Left ventricle myocardium inferior (tissue), 1 donor: ENCODE data around the gene UNC5B. TPM values are rescaled to one million over a fixed set of nuclear protein-coding genes. Genes with fewer than 3 reads are reported as not detected.

Experiments used
- DNase-seq: peaks from one replicate; pipeline ENCODE4 v3.0.0-alpha.2; 2020
- H3K27ac ChIP-seq: fragments of 200-600 bp; replicated peaks from 2 replicates; pipeline ENCODE4 v1.8.0; 2021
- H3K27me3 ChIP-seq: fragments of 200-600 bp; 2 replicates; pipeline ENCODE4 v1.8.0; 2021; ENCODE audit warnings: low read depth
- H3K36me3 ChIP-seq: fragments of 200-600 bp; 2 replicates; pipeline ENCODE4 v1.8.0; 2021
- H3K4me1 ChIP-seq: fragments of 200-600 bp; 2 replicates; pipeline ENCODE4 v1.8.0; 2021
- H3K4me3 ChIP-seq: fragments of 200-600 bp; 2 replicates; pipeline ENCODE4 v1.8.0; 2021; ENCODE audit warnings: mild to moderate bottlenecking, moderate library complexity
- H3K9me3 ChIP-seq: fragments of 200-600 bp; replicated peaks from 2 replicates; pipeline ENCODE4 v1.8.0; 2021
- CTCF ChIP-seq: fragments of 200-600 bp; IDR thresholded peaks from 2 replicates; pipeline ENCODE4 v1.8.0; 2021; ENCODE audit warnings: antibody characterized with exemption, mild to moderate bottlenecking, borderline replicate concordance
- intact Hi-C: fragments of 100-400 bp; cut with micrococcal nuclease; formaldehyde crosslinking; loops from one replicate; pipeline ENCODE4 v1.11.0; 2022
- total RNA-seq: library from RNA; stranded (reverse); fragmentation: NEBNext Ultra II Directional; extraction: Animal tissue kit (Norgen Biotek cat#: 25700); gene quantifications from one replicate; pipeline ENCODE4 v1.2.1, GENCODE V29; 2021
- donor health status: DM: no; HTN: yes; CAD: no; lungs with severe emphysema.

UNC5B gene
- total RNA-seq, 1 donor from 2014 or later: 15.6 TPM

GRCh38 chr10:71239946-71240795 lies 27.8 kb downstream of the UNC5B start:
- DNase-seq: peak; percentile 50
- peaks cover 91% of the 10 kb centered on the region for H3K4me1 ChIP-seq
- H3K36me3 ChIP-seq: no peaks in the 10 kb centered on the region

GRCh38 chr10:71241114-71241829 lies 28.9 kb downstream of the UNC5B start:
- Histone ChIP-seq H3K4me3 (no peak overlapping the region), H3K27ac (peak overlapping the region; percentile 66), H3K36me3 (no peaks in the 10 kb centered on the region), H3K27me3 (no peaks in the 10 kb centered on the region), H3K9me3 (no peaks in the 10 kb centered on the region), H3K4me1 (peaks cover 91% of the 10 kb centered on the region)
- no peak for TF ChIP-seq CTCF
- intact Hi-C loops: no loop called here
- DNase-seq: peak; percentile 74

More at GRCh38 chr10:71239946-71240795, 27.8 kb downstream of the UNC5B start:
- no peak for TF ChIP-seq CTCF
- Histone ChIP-seq H3K27ac (peak overlapping the region; percentile 66), H3K27me3 (no peaks in the 10 kb centered on the region), H3K4me3 (no peak overlapping the region), H3K9me3 (no peaks in the 10 kb centered on the region)
- intact Hi-C loops: no loop called here

- peak overlapping the region; percentile 66 for H3K27ac ChIP-seq
- intact Hi-C loops: no loop called here
- DNase-seq: peak; percentile 52
- peaks cover 94% of the 10 kb centered on the region for H3K4me1 ChIP-seq
- no peaks in the 10 kb centered on the region for H3K9me3 ChIP-seq
- H3K27me3 ChIP-seq: no peaks in the 10 kb centered on the region
- TF ChIP-seq CTCF: no peak
- H3K4me3 ChIP-seq: no peak overlapping the region
- no peaks in the 10 kb centered on the region for H3K36me3 ChIP-seq
Measured at GRCh38 chr10:71241830-71242621, 29.7 kb downstream of the UNC5B start.

GRCh38 chr10:71242622-71243009 lies 30.2 kb downstream of the UNC5B start:
- DNase-seq: peak; percentile 43
- Histone ChIP-seq H3K27ac (peak overlapping the region; percentile 66), H3K9me3 (no peaks in the 10 kb centered on the region), H3K4me1 (peaks cover 100% of the 10 kb centered on the region), H3K36me3 (no peaks in the 10 kb centered on the region), H3K27me3 (no peaks in the 10 kb centered on the region), H3K4me3 (no peak overlapping the region)
- peak; percentile 26 for TF ChIP-seq CTCF
- intact Hi-C loops: no loop called here

- no peak for TF ChIP-seq CTCF
- Histone ChIP-seq H3K36me3 (no peaks in the 10 kb centered on the region), H3K4me3 (peak overlapping the region; percentile 55), H3K4me1 (peaks cover 100% of the 10 kb centered on the region), H3K9me3 (no peaks in the 10 kb centered on the region), H3K27ac (peak overlapping the region; percentile 81), H3K27me3 (no peaks in the 10 kb centered on the region)
- DNase-seq: peak; percentile 15
- intact Hi-C loops: no loop called here
Measured at GRCh38 chr10:71243756-71244395, 31.5 kb downstream of the UNC5B start.
